Kidney (tissue), 14 donors: ENCODE measurements around the gene HTR3A. TPM values are rescaled to one million over a fixed set of nuclear protein-coding genes. Genes with fewer than 3 reads are reported as not detected.
A peak's percentile ranks its signal among the peaks of the same experiment; 100 is the strongest.

ENCODE experiments used
- DNase-seq, 5 donors: peaks; one replicate each; pipeline ENCODE4 v3.0.0-alpha.2; 2013 to 2020
- FAIRE-seq: peaks from 2 replicates; lab custom pipeline; 2012; peaks lifted over from hg19 to GRCh38; lab: Jason Lieb, UNC
- H3K27ac ChIP-seq, 2 donors: one replicate each; pipeline ENCODE4 v1.7.0; 2013; ENCODE audit warnings: low read depth in 2 of 2, low read length in 2 of 2, inconsistent platforms in 1 of 2
- H3K27me3 ChIP-seq: one replicate; pipeline ENCODE4 v1.7.1; 2013; ENCODE audit warnings: low read length, inconsistent platforms; ENCODE audit not compliant: control insufficient read depth, insufficient read depth
- H3K36me3 ChIP-seq, 3 donors: one replicate each; pipeline versions ENCODE4 v1.7.0 to v1.7.1; 2013; ENCODE audit warnings: low read length in 3 of 3, control low read depth in 1 of 3, inconsistent platforms in 1 of 3; ENCODE audit not compliant: insufficient read depth in 3 of 3, control insufficient read depth in 2 of 3
- H3K4me1 ChIP-seq, 3 donors: one replicate each; pipeline versions ENCODE4 v1.7.0 to v1.7.1; 2013; ENCODE audit warnings: low read length in 3 of 3, inconsistent platforms in 1 of 3, low read depth in 1 of 3; ENCODE audit not compliant: control insufficient read depth in 2 of 3, insufficient read depth in 2 of 3
- H3K4me3 ChIP-seq, 3 donors: one replicate each; pipeline versions ENCODE4 v1.7.0 to v1.8.1; 2013; ENCODE audit warnings: low read length in 3 of 3, control low read depth in 1 of 3, inconsistent platforms in 1 of 3
- H3K9ac ChIP-seq, 3 donors: one replicate each; pipeline versions ENCODE4 v1.7.0 to v1.7.1; 2013; ENCODE audit warnings: low read length in 3 of 3, control low read depth in 1 of 3, inconsistent platforms in 1 of 3
- H3K9me3 ChIP-seq, 3 donors: one replicate each; pipeline versions ENCODE4 v1.7.0 to v1.7.1; 2013; ENCODE audit warnings: low read length in 3 of 3, control low read depth in 1 of 3, inconsistent platforms in 1 of 3; ENCODE audit not compliant: control insufficient read depth in 2 of 3, insufficient read depth in 1 of 3
- intact Hi-C: fragments of 100-400 bp; cut with DNase I; formaldehyde crosslinking; loops from one replicate; pipeline ENCODE4 v1.11.1; 2022
- polyA plus RNA-seq: library from polyadenylated mRNA; stranded (reverse); fragments of 350-450 nt; fragmentation: Illumina TruSeq; extraction: RNeasy Lipid Tissue Mini Kit (QIAGEN cat#74804); gene quantifications from one replicate; pipeline ENCODE4 v1.2.3, GENCODE V29; 2014; ENCODE audit warnings: low read depth, low replicate concordance; ENCODE audit not compliant: insufficient read depth
- total RNA-seq: library from RNA; stranded (reverse); fragmentation: NEBNext Ultra II Directional; extraction: Animal tissue kit (Norgen Biotek cat#: 25700); gene quantifications from one replicate; pipeline ENCODE4 v1.2.1, GENCODE V29; 2021
- TF ChIP-seq, protein P1 (sequence below): IDR thresholded peaks from 3 replicates; pipeline ENCODE4 v1.5.1; 2012; ENCODE audit warnings: mild to moderate bottlenecking, moderate library complexity, borderline replicate concordance; ENCODE audit not compliant: insufficient read depth; ENCODE audit errors: extremely low read depth
- donor health status: control.
- donor health status: control.
- donor health status: control.
- donor health status: control.
- donor health status: control.
- donor health status: DM: yes; HTN: yes; CAD: no.
- donor health status: Normal renal cell carcinoma (clear cell type).

HTR3A gene
- total and polyA plus RNA-seq, 2 donors from 2014 or later, result 1.1 TPM; not detected in 1

DNA sequence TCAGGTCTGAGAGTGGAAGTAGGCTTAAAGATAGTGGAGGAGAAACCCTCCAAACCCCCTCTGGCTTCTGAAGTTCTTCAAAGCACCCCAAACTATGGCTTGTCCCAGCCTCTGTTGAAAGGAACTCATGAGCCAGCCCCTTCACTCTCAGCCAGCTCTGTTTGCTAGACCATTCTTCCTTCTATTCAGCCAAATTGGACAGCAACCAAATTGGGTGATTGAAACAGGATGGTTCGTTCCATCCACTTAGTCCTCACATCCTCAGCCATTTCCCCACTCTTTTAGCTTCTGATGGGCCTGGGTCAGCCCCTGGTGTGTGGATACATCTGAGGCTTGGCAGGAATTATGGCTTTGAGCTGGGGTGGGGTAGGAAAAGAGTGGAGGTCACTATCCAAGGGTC lies 4.5 kb downstream of the HTR3A start:
- H3K9ac ChIP-seq, result no peak overlapping the region
- intact Hi-C loops, result no loop called here
- TF ChIP-seq, protein P1, sequence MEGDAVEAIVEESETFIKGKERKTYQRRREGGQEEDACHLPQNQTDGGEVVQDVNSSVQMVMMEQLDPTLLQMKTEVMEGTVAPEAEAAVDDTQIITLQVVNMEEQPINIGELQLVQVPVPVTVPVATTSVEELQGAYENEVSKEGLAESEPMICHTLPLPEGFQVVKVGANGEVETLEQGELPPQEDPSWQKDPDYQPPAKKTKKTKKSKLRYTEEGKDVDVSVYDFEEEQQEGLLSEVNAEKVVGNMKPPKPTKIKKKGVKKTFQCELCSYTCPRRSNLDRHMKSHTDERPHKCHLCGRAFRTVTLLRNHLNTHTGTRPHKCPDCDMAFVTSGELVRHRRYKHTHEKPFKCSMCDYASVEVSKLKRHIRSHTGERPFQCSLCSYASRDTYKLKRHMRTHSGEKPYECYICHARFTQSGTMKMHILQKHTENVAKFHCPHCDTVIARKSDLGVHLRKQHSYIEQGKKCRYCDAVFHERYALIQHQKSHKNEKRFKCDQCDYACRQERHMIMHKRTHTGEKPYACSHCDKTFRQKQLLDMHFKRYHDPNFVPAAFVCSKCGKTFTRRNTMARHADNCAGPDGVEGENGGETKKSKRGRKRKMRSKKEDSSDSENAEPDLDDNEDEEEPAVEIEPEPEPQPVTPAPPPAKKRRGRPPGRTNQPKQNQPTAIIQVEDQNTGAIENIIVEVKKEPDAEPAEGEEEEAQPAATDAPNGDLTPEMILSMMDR, result no peak
- no peaks in the 10 kb centered on the region for H3K27me3 ChIP-seq
- FAIRE-seq (no peak), DNase-seq (peak in 1 of 5 donors; percentile 14)
- no peak overlapping the region for H3K27ac ChIP-seq
- no peaks in the 10 kb centered on the region for H3K36me3 ChIP-seq
- H3K4me3 ChIP-seq, result no peak overlapping the region
- H3K9me3 ChIP-seq, result no peaks in the 10 kb centered on the region
- no peaks in the 10 kb centered on the region for H3K4me1 ChIP-seq

DNA sequence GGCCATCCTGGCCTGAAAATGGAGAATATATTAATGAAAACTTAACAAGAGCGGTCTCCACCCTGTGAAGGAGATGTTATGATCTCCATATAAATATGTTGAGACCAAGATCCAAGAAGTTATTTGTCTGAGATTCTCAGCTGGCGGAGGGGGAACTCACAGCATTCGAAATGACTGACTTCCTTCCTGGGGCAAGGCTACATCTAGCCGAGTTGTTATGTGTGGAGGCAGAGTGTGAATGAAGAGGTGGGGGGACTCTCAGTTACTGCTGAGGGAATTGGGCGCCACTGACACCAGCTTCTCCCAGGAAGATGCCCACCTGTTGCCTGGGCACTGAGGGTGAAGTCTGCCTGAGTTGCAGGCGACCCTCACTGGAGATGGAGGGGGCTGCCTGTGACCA lies 5.9 kb downstream of the HTR3A start:
- no peaks in the 10 kb centered on the region for H3K9me3 ChIP-seq
- no peak overlapping the region for H3K27ac ChIP-seq
- H3K9ac ChIP-seq, result no peak overlapping the region
- no peak for DNase-seq
- intact Hi-C loops, result no loop called here
- H3K27me3 ChIP-seq, result no peaks in the 10 kb centered on the region
- no peaks in the 10 kb centered on the region for H3K36me3 ChIP-seq
- no peaks in the 10 kb centered on the region for H3K4me1 ChIP-seq
- H3K4me3 ChIP-seq, result no peak overlapping the region
- TF ChIP-seq, protein P1, result no peak
- FAIRE-seq, result no peak

DNA sequence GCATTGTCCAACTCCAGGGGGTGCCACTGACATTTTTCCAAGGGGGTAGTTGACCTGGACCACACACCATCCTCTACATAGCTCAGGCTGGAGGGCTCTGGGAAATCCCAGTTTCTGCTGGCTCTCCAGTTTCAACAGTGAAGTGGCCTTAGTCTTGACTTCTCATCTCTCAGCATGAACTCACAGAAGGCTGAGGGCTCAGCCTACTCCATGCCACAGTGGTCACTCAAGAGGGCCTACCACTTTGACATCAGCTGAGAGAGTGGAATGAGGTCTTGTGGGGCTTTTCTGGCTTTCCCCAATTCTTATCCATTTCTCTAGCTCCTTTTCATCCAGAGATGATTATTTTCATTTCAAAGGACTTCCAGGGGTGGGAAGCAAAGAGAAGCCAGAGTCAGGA lies 7.4 kb downstream of the HTR3A start:
- TF ChIP-seq, protein P1, result no peak
- no peak for DNase-seq
- Histone ChIP-seq H3K4me1 (no peaks in the 10 kb centered on the region), H3K9me3 (no peaks in the 10 kb centered on the region), H3K4me3 (no peak overlapping the region), H3K27me3 (no peaks in the 10 kb centered on the region), H3K9ac (no peak overlapping the region), H3K36me3 (no peaks in the 10 kb centered on the region), H3K27ac (no peak overlapping the region)
- intact Hi-C loops, result no loop called here
- no peak for FAIRE-seq

DNA sequence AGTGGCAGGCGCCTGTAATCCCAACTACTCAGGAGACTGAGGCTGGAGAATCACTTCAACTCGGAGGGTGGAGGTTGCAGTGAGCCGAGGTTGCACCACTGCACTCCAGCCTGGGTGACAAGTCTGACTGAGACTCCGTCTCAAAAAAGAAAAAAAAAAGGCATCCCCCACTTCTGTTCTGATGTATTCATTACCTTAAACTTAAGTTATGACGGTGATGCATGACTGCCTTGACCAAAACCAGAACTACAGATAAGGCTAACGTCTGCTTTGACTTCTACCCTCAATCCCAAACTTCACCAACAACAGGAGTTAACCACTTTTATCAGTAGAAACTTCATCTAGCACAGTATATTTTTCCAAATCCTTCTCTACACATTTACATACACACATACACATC lies 9.9 kb downstream of the HTR3A start:
- DNase-seq (no peak), FAIRE-seq (no peak)

More for the DNA sequence above, 9.9 kb downstream of the HTR3A start:
- H3K27ac ChIP-seq, result no peak overlapping the region
- H3K9me3 ChIP-seq, result no peaks in the 10 kb centered on the region
- H3K4me3 ChIP-seq, result no peak overlapping the region
- H3K27me3 ChIP-seq, result no peaks in the 10 kb centered on the region
- H3K4me1 ChIP-seq, result no peaks in the 10 kb centered on the region
- H3K9ac ChIP-seq, result no peak overlapping the region
- H3K36me3 ChIP-seq, result no peaks in the 10 kb centered on the region
- TF ChIP-seq, protein P1, result no peak
- intact Hi-C loops, result no loop called here
